ENCODE data around the gene PTPRN2. TPM values are rescaled to one million over a fixed set of nuclear protein-coding genes. Genes with fewer than 3 reads are reported as not detected.
A peak's percentile ranks its signal among the peaks of the same experiment; 100 is the strongest.

The PTPRN2 gene
- total and polyA plus RNA-seq, 2 of the 8 experiments (the other 6 are each of a cell fraction or from before 2014, with no cell fraction given): 2.6 to 4.5 TPM

DNA sequence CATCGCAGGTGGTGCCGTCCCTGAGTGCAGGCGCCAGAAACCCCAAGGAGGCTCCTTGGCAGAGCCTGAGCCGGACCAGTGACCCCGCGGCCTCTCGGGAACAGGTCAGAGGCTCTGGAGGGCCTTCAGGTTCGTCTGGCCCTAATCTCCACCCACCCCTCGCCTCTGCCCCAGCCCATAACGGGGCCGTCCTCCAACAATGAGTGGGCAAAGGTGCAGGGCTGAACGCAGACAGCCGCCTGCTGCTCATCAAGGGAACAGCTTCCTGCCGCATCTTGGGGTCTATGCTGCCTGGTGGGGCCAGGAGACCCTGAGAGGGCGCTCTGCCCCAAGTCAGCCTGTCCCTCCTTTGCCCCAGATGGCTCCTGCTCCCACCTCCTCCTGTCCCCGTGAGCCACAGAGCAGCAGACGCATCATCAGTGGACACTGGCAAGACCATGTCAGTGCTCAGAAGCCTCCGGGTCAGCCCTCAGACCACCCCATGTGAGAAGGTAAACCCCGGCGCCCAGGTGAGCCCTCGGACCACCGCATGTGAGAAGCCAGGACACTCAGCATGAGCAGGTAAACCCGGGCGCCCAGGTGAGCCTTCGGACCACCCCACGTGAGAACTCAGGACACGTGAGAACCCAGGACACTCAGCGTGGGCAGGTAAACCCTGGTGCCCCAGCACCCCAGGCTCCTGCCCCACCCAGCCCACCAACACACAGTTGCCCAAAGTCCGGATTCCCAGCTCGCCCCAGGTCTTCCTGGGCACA lies 142.0 kb downstream of the PTPRN2 start:
- H2BK12ac ChIP-seq (ENCODE audit: low read depth, low read length): no peak overlapping the region
- WGBS, 2 experiments (ENCODE audit: extremely low coverage in 1 of 2, insufficient coverage in 1 of 2, insufficient read length in 1 of 2, insufficient replicate concordance in 2 of 2, low coverage in 1 of 2, low lambda C conversion rate in 2 of 2, missing lambda C conversion rate in 1 of 2): 91% methylated on average over 27 of the region's 30 CpGs; no CpG with 5 or more reads in 1 of the 2 experiments
- no peak overlapping the region for H4K8ac ChIP-seq (ENCODE audit: extremely low read depth, insufficient read depth, low read length)
- no peak overlapping the region for H3K18ac ChIP-seq (ENCODE audit: extremely low read depth, low read length)
- 0 out of 2 replicates have a peak overlapping the region, but pooled peaks have one; percentile 16 for H2BK15ac ChIP-seq (ENCODE audit: low read length)
- peaks cover 0 to 10% (median 0%) of the 10 kb centered on the region in 4 experiments; a peak in 4 of 7 replicates for H3K4me1 ChIP-seq (replicated peaks in 1 of 4; ENCODE audit: control insufficient read depth in 3 of 4, insufficient read depth in 4 of 4, low read length in 3 of 4)
- no peak overlapping the region for H4K5ac ChIP-seq (ENCODE audit: insufficient read length, low read depth, low read length)
- POLR2A ChIA-PET (ENCODE audit: partially characterized antibody): interaction anchor here (1.0 kb wide), 1 partner anchor 79 kb away, joined by 3 read pairs; no protein-coding TSS in a partner anchor
- H3K23ac ChIP-seq (ENCODE audit: insufficient read length): no peak overlapping the region
- H3K4me3 ChIP-seq (ENCODE audit: extremely low read depth in 1 of 4, insufficient read depth in 2 of 4, low read depth in 3 of 4, low read length in 4 of 4): no peak overlapping the region
- DNase-seq (ENCODE audit: low read depth in 1 of 2, low spot score in 2 of 2) (no peak), FAIRE-seq (no peak)
- no peak overlapping the region for H2BK5ac ChIP-seq (ENCODE audit: low read depth, low read length)
- no peak overlapping the region for H3K4ac ChIP-seq (replicated peaks; ENCODE audit: insufficient read length, low read depth, low read length)
- H3K4me2 ChIP-seq (ENCODE audit: insufficient read depth in 1 of 2, low read depth in 2 of 2, low read length in 2 of 2): no peak overlapping the region
- no peak overlapping the region for H2BK120ac ChIP-seq (replicated peaks; ENCODE audit: low read depth, low read length)
- no peak overlapping the region for H3K27ac ChIP-seq (ENCODE audit: low read depth, low read length)
- H3K9ac ChIP-seq (replicated peaks in 1 of 4; ENCODE audit: extremely low read depth in 1 of 4, low read depth in 3 of 4, low read length in 3 of 4): no peak overlapping the region
- peaks cover 0 to 7% of the 10 kb centered on the region in 2 experiments; a peak in 1 of 4 replicates for H3K9me3 ChIP-seq (ENCODE audit: insufficient read depth in 2 of 2, low read depth in 1 of 2, low read length in 1 of 2)
- H3K23me2 ChIP-seq (ENCODE audit: low read depth, low read length): peaks cover 15% of the 10 kb centered on the region; the same call in 1 of the 2 replicates
- no peak overlapping the region for H3K56ac ChIP-seq (replicated peaks; ENCODE audit: insufficient read length, low read depth, low read length)
- H3K27me3 ChIP-seq (replicated peaks in 1 of 4; ENCODE audit: control insufficient read depth in 3 of 4, extremely low read depth in 1 of 4, insufficient read depth in 3 of 4, low read length in 3 of 4): no peaks in the 10 kb centered on the region
- CTCF ChIA-PET (ENCODE audit: partially characterized antibody): interaction anchor here (0.8 to 2.0 kb wide), 7 partner anchors 8 to 202 kb away, joined by 3 to 4 read pairs (median 3); no protein-coding TSS in a partner anchor
- H2AK5ac ChIP-seq (ENCODE audit: low read depth, low read length): no peak overlapping the region
- TF ChIP-seq SIX5 (IDR thresholded peaks at IDR 0.05; ENCODE audit: low read depth, low read length) (no peak), SIRT6 (IDR thresholded peaks at IDR 0.05; ENCODE audit: low read length) (no peak), CBX5 (IDR thresholded peaks at IDR 0.05; ENCODE audit: low read depth, low read length) (no peak), POLR2A (IDR thresholded peaks at IDR 0.05; ENCODE audit: control extremely low read depth in 1 of 2, low read depth in 2 of 2, low read length in 2 of 2) (no peak), RAD21 (IDR thresholded peaks at IDR 0.05 in 1 of 2, conservative IDR thresholded peaks at IDR 0.05 in 1 of 2; ENCODE audit: low read depth in 2 of 2, low read length in 2 of 2) (peak in 1 of 2 experiments; percentile 42), CHD1 (IDR thresholded peaks at IDR 0.05; ENCODE audit: low read depth, low read length) (no peak), PHF8 (conservative IDR thresholded peaks at IDR 0.05; ENCODE audit: low read depth, low read length) (no peak)
- TF ChIP-seq, protein P1, sequence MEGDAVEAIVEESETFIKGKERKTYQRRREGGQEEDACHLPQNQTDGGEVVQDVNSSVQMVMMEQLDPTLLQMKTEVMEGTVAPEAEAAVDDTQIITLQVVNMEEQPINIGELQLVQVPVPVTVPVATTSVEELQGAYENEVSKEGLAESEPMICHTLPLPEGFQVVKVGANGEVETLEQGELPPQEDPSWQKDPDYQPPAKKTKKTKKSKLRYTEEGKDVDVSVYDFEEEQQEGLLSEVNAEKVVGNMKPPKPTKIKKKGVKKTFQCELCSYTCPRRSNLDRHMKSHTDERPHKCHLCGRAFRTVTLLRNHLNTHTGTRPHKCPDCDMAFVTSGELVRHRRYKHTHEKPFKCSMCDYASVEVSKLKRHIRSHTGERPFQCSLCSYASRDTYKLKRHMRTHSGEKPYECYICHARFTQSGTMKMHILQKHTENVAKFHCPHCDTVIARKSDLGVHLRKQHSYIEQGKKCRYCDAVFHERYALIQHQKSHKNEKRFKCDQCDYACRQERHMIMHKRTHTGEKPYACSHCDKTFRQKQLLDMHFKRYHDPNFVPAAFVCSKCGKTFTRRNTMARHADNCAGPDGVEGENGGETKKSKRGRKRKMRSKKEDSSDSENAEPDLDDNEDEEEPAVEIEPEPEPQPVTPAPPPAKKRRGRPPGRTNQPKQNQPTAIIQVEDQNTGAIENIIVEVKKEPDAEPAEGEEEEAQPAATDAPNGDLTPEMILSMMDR (IDR thresholded peaks at IDR 0.05; ENCODE audit: control extremely low read depth in 1 of 3, insufficient read depth in 1 of 3, low read depth in 1 of 3, low read length in 3 of 3): peak; percentile 42 to 43 (median 43)
- H3K36me3 ChIP-seq (ENCODE audit: control insufficient read depth in 2 of 4, insufficient read depth in 4 of 4, low read length in 3 of 4): no peaks in the 10 kb centered on the region
- no peak overlapping the region for H3K14ac ChIP-seq (ENCODE audit: insufficient read length)
- H4K20me1 ChIP-seq (replicated peaks in 1 of 2; ENCODE audit: control insufficient read depth in 1 of 2, insufficient read depth in 2 of 2, low read length in 2 of 2): peaks cover 0 to 4% of the 10 kb centered on the region in 2 experiments
- no peaks in the 10 kb centered on the region for H3K79me2 ChIP-seq (ENCODE audit: control insufficient read depth in 1 of 2, insufficient read depth in 2 of 2, low read length in 2 of 2)
- H3K79me1 ChIP-seq (ENCODE audit: low read depth, low read length): no peaks in the 10 kb centered on the region
- H2AFZ ChIP-seq (ENCODE audit: low read length): no peak overlapping the region
- H4K91ac ChIP-seq (replicated peaks; ENCODE audit: insufficient read length, low read length): no peak overlapping the region
- H2BK20ac ChIP-seq (ENCODE audit: low read length): no peak overlapping the region

All from H1 (cell line).